Measurements from ENCODE around the gene PRLH. TPM values are rescaled to one million over a fixed set of nuclear protein-coding genes. Genes with fewer than 3 reads are reported as not detected.
A peak's percentile ranks its signal among the peaks of the same experiment; 100 is the strongest.

PRLH gene
- total and polyA plus RNA-seq, 2 of the 13 experiments (the other 11 are each of a cell fraction or from before 2014, with no cell fraction given) = not detected

DNA sequence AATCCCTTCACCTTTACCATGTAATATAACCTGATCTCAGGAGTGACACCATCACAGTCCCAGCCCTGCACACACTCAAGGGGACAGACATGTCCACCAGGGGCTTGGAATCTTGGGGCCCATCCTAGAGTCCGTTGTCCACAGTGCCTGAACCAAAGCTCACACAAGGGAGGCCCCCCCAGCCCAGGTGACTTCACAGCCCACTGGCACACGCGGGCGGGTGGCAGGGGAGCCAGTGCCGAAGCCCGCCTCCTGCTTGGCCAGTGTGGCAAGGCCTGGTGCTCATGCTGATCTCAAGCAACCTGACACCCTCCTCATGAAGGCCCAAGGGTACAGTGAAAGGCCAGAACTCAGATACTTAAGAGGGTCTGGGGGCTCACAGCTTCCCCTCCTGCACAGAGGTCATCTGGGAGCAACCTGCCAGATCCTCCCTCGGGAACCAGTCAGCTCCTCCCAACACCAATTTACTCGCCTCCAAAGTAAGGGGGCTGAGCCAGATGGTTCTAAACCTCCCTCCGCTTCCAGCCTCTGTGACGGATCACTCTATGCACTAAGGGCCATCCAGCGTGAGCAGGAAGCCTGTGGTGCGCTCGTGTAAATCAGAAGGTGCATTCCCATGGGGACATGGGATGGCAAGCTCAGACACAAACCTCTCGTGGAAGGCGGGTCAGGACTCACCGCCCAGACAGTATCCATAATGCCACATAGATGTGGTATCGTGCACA, 27.4 kb downstream of the PRLH start (continued):
- TF ChIP-seq, protein P1, sequence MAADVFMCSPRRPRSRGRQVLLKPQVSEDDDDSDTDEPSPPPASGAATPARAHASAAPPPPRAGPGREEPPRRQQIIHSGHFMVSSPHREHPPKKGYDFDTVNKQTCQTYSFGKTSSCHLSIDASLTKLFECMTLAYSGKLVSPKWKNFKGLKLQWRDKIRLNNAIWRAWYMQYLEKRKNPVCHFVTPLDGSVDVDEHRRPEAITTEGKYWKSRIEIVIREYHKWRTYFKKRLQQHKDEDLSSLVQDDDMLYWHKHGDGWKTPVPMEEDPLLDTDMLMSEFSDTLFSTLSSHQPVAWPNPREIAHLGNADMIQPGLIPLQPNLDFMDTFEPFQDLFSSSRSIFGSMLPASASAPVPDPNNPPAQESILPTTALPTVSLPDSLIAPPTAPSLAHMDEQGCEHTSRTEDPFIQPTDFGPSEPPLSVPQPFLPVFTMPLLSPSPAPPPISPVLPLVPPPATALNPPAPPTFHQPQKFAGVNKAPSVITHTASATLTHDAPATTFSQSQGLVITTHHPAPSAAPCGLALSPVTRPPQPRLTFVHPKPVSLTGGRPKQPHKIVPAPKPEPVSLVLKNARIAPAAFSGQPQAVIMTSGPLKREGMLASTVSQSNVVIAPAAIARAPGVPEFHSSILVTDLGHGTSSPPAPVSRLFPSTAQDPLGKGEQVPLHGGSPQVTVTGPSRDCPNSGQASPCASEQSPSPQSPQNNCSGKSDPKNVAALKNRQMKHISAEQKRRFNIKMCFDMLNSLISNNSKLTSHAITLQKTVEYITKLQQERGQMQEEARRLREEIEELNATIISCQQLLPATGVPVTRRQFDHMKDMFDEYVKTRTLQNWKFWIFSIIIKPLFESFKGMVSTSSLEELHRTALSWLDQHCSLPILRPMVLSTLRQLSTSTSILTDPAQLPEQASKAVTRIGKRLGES (CRISPR knock-in tag; IDR thresholded peaks at IDR 0.05; ENCODE audit: borderline replicate concordance) = no peak
- 0 out of 2 replicates have a peak, but pooled peaks have one; percentile 15 for TF ChIP-seq HNF4A (CRISPR knock-in tag; IDR thresholded peaks at IDR 0.05)
- TF ChIP-seq ZNF431 (CRISPR knock-in tag; IDR thresholded peaks at IDR 0.05; ENCODE audit: borderline replicate concordance, low read depth) = no peak
- TF ChIP-seq MEIS2 (CRISPR knock-in tag; IDR thresholded peaks at IDR 0.05) = no peak
- no peak for TF ChIP-seq BRD4 (CRISPR knock-in tag; IDR thresholded peaks at IDR 0.05)
- TF ChIP-seq HMGA1 (CRISPR knock-in tag; conservative IDR thresholded peaks at IDR 0.05) = no peak
- TF ChIP-seq ELF3 (CRISPR knock-in tag; IDR thresholded peaks at IDR 0.05) = no peak
- TF ChIP-seq, protein P2, sequence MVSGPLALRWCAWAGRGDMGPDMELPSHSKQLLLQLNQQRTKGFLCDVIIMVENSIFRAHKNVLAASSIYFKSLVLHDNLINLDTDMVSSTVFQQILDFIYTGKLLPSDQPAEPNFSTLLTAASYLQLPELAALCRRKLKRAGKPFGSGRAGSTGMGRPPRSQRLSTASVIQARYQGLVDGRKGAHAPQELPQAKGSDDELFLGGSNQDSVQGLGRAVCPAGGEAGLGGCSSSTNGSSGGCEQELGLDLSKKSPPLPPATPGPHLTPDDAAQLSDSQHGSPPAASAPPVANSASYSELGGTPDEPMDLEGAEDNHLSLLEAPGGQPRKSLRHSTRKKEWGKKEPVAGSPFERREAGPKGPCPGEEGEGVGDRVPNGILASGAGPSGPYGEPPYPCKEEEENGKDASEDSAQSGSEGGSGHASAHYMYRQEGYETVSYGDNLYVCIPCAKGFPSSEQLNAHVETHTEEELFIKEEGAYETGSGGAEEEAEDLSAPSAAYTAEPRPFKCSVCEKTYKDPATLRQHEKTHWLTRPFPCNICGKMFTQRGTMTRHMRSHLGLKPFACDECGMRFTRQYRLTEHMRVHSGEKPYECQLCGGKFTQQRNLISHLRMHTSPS (CRISPR knock-in tag; IDR thresholded peaks at IDR 0.05; ENCODE audit: low read depth) = 0 out of 2 replicates have a peak, but pooled peaks have one; percentile 31
- no peak for TF ChIP-seq ZFP82 (CRISPR knock-in tag; IDR thresholded peaks at IDR 0.05; ENCODE audit: borderline replicate concordance)
- TF ChIP-seq, protein P3, sequence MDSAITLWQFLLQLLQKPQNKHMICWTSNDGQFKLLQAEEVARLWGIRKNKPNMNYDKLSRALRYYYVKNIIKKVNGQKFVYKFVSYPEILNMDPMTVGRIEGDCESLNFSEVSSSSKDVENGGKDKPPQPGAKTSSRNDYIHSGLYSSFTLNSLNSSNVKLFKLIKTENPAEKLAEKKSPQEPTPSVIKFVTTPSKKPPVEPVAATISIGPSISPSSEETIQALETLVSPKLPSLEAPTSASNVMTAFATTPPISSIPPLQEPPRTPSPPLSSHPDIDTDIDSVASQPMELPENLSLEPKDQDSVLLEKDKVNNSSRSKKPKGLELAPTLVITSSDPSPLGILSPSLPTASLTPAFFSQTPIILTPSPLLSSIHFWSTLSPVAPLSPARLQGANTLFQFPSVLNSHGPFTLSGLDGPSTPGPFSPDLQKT (CRISPR knock-in tag; IDR thresholded peaks at IDR 0.05; ENCODE audit: borderline replicate concordance) = no peak
- no peak for TF ChIP-seq FOXJ3 (CRISPR knock-in tag; IDR thresholded peaks at IDR 0.05; ENCODE audit: borderline replicate concordance)
- TF ChIP-seq PCBP2 (optimal IDR thresholded peaks at IDR 0.05; ENCODE audit: low read depth, low read length, poor library complexity, severe bottlenecking) = no peak
- TF ChIP-seq, protein P4, sequence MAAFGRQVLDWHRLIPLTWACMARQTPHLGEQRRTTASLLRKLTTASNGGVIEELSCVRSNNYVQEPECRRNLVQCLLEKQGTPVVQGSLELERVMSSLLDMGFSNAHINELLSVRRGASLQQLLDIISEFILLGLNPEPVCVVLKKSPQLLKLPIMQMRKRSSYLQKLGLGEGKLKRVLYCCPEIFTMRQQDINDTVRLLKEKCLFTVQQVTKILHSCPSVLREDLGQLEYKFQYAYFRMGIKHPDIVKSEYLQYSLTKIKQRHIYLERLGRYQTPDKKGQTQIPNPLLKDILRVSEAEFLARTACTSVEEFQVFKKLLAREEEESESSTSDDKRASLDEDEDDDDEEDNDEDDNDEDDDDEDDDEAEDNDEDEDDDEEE (CRISPR knock-in tag; IDR thresholded peaks at IDR 0.05) = no peak
- TF ChIP-seq PHF8 (CRISPR knock-in tag; IDR thresholded peaks at IDR 0.05) = no peak
- TF ChIP-seq, protein P5, sequence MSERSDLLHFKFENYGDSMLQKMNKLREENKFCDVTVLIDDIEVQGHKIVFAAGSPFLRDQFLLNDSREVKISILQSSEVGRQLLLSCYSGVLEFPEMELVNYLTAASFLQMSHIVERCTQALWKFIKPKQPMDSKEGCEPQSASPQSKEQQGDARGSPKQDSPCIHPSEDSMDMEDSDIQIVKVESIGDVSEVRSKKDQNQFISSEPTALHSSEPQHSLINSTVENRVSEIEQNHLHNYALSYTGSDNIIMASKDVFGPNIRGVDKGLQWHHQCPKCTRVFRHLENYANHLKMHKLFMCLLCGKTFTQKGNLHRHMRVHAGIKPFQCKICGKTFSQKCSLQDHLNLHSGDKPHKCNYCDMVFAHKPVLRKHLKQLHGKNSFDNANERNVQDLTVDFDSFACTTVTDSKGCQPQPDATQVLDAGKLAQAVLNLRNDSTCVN (CRISPR knock-in tag; IDR thresholded peaks at IDR 0.05; ENCODE audit: borderline replicate concordance) = no peak
- TF ChIP-seq PTBP1 (IDR thresholded peaks at IDR 0.05; ENCODE audit: low read depth, low read length, poor library complexity, severe bottlenecking) = no peak
- TF ChIP-seq, protein P6, sequence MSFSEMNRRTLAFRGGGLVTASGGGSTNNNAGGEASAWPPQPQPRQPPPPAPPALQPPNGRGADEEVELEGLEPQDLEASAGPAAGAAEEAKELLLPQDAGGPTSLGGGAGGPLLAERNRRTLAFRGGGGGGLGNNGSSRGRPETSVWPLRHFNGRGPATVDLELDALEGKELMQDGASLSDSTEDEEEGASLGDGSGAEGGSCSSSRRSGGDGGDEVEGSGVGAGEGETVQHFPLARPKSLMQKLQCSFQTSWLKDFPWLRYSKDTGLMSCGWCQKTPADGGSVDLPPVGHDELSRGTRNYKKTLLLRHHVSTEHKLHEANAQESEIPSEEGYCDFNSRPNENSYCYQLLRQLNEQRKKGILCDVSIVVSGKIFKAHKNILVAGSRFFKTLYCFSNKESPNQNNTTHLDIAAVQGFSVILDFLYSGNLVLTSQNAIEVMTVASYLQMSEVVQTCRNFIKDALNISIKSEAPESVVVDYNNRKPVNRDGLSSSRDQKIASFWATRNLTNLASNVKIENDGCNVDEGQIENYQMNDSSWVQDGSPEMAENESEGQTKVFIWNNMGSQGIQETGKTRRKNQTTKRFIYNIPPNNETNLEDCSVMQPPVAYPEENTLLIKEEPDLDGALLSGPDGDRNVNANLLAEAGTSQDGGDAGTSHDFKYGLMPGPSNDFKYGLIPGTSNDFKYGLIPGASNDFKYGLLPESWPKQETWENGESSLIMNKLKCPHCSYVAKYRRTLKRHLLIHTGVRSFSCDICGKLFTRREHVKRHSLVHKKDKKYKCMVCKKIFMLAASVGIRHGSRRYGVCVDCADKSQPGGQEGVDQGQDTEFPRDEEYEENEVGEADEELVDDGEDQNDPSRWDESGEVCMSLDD (CRISPR knock-in tag; IDR thresholded peaks at IDR 0.05; ENCODE audit: borderline replicate concordance) = no peak
